GM12874 (cell line): Measurements from ENCODE around the gene FES.

Source experiments
- TF ChIP-seq, protein P1 (sequence below): IDR thresholded peaks from 2 replicates; pipeline ENCODE4 v1.5.1; 2011; ENCODE audit warnings: low read depth, mild to moderate bottlenecking, control low read depth, low read length, moderate library complexity; ENCODE audit not compliant: insufficient read depth

The FES gene

DNA sequence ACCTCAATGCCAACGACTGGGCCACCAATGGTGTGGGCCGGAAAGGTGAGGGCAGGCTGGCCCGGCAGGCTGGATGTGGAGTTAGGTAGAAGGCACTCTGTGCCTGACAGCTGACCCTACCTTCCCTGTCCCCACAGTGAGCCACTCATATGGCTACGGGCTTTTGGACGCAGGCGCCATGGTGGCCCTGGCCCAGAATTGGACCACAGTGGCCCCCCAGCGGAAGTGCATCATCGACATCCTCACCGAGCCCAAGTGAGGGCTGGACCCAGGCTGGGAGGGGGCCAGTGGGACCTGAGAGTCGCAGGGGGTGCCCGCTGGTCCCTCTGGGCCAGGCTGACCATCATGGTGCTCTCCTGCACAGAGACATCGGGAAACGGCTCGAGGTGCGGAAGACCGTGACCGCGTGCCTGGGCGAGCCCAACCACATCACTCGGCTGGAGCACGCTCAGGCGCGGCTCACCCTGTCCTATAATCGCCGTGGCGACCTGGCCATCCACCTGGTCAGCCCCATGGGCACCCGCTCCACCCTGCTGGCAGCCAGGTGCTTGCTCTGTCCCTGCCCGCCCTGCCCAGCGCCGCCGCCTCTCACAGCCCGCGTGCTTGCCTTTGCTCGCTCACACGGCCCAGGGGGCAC, 4.5 kb upstream of the FES start:
- TF ChIP-seq, protein P1, sequence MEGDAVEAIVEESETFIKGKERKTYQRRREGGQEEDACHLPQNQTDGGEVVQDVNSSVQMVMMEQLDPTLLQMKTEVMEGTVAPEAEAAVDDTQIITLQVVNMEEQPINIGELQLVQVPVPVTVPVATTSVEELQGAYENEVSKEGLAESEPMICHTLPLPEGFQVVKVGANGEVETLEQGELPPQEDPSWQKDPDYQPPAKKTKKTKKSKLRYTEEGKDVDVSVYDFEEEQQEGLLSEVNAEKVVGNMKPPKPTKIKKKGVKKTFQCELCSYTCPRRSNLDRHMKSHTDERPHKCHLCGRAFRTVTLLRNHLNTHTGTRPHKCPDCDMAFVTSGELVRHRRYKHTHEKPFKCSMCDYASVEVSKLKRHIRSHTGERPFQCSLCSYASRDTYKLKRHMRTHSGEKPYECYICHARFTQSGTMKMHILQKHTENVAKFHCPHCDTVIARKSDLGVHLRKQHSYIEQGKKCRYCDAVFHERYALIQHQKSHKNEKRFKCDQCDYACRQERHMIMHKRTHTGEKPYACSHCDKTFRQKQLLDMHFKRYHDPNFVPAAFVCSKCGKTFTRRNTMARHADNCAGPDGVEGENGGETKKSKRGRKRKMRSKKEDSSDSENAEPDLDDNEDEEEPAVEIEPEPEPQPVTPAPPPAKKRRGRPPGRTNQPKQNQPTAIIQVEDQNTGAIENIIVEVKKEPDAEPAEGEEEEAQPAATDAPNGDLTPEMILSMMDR = no peak

DNA sequence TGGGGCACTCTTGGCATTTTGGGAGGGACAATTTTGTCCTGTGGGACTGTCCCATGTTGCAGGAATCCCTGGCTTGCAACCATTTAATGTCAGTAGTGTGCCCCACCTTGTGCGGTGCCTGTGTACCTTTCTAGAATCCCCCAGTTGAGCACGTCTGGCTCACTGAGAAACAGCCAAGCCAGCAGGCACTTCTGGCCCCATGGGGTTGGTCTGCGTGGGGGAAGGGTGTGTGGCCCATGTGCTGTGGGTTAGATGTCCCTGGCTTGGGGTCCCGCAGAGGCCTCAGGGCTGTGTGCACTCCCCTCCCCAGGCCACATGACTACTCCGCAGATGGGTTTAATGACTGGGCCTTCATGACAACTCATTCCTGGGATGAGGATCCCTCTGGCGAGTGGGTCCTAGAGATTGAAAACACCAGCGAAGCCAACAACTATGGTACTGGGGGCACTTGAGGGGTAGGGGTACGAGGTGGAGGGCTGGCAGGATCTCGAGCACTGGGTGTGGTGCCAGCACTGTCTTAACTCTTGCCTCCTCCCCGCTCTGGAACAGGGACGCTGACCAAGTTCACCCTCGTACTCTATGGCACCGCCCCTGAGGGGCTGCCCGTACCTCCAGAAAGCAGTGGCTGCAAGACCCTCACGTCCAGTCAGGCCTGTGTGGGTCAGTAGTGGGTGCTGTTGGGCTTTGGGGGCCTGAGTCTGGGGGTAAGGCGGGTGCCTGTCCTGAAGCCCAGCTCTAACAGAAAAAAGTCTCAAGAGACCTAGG, 3.7 kb upstream of the FES start:
- TF ChIP-seq, protein P1 = no peak

DNA sequence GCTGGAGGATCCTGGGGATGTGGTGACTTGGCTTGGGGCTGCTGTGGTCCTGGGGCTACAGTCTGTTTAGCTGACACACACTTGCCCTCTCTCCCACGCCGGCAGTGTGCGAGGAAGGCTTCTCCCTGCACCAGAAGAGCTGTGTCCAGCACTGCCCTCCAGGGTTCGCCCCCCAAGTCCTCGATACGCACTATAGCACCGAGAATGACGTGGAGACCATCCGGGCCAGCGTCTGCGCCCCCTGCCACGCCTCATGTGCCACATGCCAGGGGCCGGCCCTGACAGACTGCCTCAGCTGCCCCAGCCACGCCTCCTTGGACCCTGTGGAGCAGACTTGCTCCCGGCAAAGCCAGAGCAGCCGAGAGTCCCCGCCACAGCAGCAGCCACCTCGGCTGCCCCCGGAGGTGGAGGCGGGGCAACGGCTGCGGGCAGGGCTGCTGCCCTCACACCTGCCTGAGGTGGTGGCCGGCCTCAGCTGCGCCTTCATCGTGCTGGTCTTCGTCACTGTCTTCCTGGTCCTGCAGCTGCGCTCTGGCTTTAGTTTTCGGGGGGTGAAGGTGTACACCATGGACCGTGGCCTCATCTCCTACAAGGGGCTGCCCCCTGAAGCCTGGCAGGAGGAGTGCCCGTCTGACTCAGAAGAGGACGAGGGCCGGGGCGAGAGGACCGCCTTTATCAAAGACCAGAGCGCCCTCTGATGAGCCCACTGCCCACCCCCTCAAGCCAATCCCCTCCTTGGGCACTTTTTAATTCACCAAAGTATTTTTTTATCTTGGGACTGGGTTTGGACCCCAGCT, 2.9 kb upstream of the FES start:
- TF ChIP-seq, protein P1 = no peak

DNA sequence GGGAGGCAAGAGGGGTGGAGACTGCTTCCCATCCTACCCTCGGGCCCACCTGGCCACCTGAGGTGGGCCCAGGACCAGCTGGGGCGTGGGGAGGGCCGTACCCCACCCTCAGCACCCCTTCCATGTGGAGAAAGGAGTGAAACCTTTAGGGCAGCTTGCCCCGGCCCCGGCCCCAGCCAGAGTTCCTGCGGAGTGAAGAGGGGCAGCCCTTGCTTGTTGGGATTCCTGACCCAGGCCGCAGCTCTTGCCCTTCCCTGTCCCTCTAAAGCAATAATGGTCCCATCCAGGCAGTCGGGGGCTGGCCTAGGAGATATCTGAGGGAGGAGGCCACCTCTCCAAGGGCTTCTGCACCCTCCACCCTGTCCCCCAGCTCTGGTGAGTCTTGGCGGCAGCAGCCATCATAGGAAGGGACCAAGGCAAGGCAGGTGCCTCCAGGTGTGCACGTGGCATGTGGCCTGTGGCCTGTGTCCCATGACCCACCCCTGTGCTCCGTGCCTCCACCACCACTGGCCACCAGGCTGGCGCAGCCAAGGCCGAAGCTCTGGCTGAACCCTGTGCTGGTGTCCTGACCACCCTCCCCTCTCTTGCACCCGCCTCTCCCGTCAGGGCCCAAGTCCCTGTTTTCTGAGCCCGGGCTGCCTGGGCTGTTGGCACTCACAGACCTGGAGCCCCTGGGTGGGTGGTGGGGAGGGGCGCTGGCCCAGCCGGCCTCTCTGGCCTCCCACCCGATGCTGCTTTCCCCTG, 2.2 kb upstream of the FES start:
- TF ChIP-seq, protein P1 = no peak

GRCh38 chr15:90882781-90883525, 1.4 kb upstream of the FES start:
- TF ChIP-seq, protein P1 = no peak

DNA sequence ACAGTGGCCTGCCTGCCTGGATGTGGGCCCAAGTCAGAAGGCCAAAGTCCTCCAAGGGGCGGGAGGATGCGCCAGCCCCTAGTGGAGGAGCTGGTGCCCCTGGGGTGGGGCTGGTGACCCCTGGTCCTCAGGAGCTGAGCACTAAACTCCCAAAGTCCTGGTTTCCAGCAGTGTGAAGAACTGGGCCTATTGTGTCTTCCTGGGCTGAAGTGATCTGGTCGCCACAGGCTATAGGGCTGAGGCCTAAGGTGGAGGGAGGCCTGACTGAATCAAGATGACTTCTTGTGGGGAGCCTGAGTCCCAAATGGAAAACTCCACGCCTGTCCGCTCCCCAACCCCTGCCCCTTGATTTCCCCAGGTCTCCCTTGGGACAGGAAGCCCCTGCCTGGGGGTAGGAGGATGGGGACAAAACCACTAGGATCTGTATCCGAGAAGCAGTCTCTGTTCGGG, 753 bp upstream of the FES start:
- TF ChIP-seq, protein P1 = no peak
